Stimulated activated naive CD4-positive, alpha-beta T cell (primary cell): Measurements from ENCODE around the gene APEX1.
"Not testable (repeated sequence)": the region's sequence is repeated elsewhere in the genome, so short reads cannot be mapped to it uniquely, and the experiment has no call there.

Experiments
- DNase-seq, 6 experiments: peaks; one replicate each; lab custom pipeline; 2025; lab: John Stamatoyannopoulos, UW

APEX1 gene

DNA sequence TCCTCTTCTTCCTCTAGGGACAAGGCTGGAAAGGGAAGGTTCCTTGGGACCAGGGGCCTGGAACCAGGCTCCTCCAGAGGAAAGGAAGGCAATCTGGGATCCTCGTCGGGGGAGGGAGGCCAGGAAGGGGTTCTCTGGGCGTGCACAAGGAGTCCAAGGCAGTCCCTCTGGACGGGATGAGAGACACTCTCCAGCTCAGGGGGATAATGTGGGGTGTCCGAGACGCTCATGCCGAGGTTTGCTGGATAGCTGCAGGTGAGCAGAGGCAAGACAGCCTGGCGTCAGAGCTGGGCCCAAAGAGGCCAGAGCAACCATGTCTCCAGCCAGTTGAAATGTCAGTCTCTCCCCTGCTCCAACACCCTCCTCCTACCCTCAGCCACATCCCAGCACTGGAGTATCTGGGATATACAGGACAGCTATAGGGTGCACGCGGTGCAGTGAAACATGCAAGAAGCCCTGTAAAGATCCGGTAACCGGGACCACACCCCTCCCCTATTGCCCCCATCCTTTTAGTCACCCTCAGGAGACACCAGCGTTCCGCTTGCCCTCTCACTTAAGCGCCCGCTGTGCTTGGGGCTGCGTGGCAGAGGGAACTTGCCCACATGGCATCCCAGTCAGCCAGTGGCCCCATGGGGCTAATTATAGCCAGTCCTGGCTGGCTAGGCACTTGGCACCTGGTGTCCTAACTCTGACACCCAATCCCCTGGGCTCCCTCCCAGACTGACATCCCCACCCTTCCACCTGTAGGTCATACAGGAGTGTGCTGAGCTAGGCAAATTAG is 19.3 kb upstream of the APEX1 start, which contains the start of gene KLHL33:
Gene KLHL33 (minus strand): TSS at position 585 of the 781 bp plus-strand sequence. CDS start 355 bp downstream, at position 230.
- DNase-seq = no peak

DNA sequence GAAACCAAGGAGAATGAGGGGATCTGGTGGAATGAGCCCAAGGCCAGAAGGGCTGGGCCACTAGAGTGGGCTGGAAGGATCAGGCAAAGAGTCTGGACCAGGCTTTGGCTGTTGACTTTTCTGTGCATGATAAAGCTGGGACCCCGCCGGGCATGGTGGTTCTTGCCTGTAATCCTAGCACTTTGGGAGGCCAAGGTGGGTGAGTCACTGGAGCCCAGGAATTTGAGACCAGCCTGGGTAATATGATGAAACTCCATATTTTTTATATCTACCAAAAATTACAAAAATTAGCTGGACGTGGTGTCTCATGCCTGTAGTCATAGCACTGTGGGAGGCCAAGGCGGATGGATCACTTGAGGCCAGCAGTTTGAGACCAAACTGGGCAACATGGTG is 18.7 kb upstream of the APEX1 start:
- no peak for DNase-seq

DNA sequence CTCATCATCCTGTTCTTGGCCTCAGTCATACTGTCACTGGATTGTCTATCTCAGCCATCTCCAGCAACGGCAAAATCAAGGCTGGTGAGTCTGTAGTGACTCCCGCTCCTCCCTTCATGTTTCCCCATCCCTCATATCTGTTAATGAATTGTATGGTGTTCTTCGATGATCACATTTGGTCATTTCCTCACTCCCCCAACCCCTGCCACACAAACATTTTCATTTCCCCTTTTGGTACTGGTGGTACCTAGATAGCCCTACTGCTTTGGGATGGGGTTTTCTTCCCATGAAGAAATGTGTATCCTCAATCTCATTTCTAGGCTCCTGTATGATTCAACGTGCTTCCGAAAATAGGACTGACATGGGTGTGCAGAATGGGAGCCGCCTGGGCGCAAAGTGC is 16.4 kb upstream of the APEX1 start:
- no peak for DNase-seq

DNA sequence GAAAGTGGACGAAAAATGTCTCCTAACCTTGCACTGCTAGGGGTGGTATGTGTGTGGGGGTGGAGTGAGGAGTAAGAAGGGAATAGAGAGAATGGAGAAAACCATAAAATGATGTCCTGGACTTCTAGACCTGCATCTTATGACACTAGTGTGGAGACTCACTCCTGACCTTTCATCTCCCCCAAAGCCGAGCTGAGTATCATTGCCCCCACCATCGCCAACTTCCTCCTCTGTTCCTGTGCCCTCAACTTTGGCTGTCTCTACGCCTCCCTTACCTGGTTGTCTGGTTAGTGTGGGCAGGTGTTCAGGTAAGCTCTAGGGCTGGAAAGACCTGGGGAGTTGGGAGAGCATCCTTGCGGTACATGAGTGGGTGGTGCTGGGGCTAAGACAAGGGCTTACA is 14.6 kb upstream of the APEX1 start:
- DNase-seq = no peak

DNA sequence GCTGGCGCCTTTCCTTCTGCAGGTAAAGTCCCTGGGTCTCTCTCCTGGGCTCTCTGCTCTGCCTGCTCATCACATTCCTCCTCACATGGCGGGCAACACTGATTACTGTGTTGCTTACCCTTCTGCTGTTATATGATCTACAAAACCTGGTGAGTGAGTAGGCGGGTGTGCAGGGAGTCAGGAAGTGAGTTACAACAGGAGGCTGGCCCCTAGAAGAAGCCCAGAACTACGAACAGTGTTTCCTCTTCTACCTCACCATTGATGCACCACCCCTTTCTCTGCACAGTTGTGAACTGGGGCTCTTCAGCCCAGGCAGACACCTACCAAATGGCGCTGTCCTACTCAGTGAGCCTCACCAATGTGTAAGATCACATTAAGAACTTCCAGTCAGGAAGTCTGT is 14.1 kb upstream of the APEX1 start:
- DNase-seq = peak in 5 of 6 experiments; percentile 7 to 59 (median 57)

DNA sequence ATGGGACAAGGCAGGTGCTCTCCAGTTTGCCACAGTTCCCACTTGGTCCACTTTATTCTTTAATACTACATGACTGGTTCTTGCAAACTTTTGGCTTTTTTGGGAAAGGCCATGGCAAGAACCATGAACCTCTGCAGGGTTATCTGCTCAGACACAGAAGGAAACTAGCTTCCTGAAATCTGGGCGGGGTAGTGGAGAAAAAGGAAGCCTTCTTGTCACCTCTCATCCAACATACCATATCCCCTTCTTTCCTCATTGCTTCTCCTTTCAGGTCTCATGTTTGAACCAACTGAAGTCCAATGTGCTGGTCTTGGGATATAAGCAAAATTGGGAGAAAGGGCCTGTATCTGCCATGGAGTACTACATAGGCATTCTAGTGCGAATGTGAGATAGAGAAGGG is 13.6 kb upstream of the APEX1 start:
- no peak for DNase-seq

DNA sequence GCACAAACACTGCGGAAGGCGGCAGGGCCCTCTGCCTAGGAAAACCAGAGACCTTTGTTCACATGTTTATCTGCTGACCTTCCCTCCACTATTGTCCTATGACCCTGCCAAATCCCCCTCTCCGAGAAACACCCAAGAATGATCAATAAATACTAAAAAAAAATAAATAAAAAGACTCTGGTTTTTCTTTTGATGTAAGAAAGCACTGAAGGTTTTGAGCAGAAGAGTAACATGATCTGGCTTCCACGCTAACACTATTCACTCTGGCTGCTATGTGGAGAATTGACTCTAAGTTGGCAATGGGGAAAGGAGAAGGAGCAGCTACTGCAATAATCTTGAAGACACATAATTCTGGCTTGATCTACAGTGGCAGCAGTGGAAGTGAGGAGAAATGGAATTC is 11.4 kb upstream of the APEX1 start:
- not testable (repeated sequence) for DNase-seq

DNA sequence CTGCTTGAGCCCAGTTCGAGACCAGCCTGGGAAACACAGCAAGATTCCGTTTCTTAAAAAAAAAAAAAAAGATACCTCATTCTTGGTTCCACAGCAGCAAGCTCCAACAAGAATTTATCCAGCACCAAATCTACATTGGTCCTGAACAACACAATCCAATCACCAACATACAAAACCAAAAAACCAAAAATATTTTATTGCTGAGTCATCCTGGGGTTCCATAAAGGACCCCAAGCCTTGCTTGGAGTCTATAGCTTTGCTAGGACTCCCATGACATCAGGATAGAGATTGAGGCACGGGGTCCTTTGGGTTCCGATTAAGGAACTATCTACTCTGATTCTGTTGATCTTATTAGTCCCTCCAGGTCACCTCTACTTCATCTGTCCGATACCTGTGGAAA is 8.1 kb upstream of the APEX1 start:
- no peak for DNase-seq

DNA sequence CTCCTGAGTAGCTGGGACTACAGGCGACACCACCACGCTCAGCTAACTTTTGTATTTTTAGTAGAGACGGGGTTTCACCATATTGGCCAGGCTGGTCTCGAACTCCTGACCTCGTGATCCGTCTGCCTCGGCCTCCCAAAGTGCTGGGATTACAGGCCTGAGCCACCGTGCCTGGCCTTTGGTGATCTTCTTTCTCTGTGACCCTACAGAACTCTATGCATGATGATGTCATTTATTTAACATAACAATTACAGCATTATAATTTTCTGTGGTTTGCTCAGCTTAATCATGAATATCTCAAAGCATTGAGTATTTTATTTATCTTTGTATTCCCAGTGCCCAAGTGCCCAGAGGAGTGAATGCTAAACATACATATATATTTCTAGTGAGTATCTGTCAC is 2.2 kb upstream of the APEX1 start:
- DNase-seq = not testable (repeated sequence)

DNA sequence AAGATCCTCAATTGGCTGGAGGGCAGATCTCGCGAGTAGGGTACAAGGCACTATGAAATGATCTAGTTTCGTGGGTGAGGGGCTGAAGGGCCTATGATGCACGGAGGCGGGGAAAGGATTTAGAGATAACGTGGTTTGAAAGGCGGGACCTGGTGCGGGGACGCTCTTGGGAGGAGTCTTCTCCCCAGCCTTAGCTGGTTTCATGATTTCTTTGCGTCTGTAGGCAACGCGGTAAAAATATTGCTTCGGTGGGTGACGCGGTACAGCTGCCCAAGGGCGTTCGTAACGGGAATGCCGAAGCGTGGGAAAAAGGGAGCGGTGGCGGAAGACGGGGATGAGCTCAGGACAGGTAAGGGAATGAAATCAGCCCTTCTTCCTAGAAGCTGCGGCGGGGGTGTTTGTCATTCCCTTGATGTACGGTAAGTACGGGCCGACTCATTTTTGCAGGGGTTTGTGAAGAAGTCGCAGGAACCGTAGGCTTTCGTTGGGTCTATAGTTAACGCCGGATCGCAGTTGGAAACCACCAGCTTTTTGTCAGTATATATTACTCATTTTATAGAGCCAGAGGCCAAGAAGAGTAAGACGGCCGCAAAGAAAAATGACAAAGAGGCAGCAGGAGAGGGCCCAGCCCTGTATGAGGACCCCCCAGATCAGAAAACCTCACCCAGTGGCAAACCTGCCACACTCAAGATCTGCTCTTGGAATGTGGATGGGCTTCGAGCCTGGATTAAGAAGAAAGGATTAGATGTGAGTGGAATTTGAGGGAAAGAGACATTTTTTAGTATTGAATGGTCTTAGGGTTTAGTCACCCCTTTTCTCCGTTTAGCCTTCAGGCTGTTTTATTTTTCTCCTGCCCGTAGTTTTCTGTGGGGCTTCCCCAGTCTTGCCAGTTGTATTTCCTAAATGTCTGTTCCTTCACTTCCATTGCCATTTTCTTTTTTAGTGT is 602 bp downstream of the APEX1 start:
- peak in 4 of 6 experiments; percentile 82 to 96 (median 90) for DNase-seq

DNA sequence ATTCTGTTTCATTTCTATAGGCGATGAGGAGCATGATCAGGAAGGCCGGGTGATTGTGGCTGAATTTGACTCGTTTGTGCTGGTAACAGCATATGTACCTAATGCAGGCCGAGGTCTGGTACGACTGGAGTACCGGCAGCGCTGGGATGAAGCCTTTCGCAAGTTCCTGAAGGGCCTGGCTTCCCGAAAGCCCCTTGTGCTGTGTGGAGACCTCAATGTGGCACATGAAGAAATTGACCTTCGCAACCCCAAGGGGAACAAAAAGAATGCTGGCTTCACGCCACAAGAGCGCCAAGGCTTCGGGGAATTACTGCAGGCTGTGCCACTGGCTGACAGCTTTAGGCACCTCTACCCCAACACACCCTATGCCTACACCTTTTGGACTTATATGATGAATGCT is 1.9 kb downstream of the APEX1 start:
- DNase-seq = peak in 1 of 6 experiments; percentile 6

DNA sequence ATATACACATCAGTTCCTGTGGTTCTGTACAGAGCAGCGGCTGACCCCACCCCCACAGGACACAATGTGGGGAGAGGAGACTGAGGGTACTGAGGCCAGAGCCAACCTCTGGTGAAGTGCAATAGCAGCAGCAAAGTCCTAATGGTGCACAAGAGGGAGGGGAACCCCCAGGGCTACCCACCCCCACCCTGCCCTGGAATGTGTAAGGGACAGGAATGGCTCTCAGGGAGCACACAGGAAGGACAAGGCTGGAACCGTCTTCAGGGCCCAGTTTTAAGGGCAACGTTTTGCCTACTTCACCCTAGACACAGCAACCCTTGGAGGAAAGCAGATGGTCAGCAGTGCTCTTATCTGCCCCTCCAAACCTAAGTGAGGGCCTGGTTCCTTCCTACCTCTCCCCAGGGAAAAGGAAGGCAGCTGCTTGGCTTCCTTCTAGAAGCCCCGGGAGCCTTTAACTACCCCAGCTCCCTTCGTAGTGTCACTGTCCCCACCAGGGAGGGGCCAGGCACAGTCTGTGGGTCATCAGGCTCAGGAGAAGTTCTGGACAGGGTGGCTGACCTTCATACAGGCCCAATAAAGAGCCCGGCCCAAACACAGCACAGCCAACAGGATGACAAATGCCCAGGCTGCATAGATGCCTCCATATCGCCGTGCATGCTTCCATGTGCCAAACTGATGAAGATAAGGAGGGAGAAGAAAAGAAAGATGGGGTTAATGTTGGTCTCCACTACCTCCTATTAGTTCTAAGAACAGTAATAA is 3.2 kb downstream of the APEX1 start:
- DNase-seq = no peak

DNA sequence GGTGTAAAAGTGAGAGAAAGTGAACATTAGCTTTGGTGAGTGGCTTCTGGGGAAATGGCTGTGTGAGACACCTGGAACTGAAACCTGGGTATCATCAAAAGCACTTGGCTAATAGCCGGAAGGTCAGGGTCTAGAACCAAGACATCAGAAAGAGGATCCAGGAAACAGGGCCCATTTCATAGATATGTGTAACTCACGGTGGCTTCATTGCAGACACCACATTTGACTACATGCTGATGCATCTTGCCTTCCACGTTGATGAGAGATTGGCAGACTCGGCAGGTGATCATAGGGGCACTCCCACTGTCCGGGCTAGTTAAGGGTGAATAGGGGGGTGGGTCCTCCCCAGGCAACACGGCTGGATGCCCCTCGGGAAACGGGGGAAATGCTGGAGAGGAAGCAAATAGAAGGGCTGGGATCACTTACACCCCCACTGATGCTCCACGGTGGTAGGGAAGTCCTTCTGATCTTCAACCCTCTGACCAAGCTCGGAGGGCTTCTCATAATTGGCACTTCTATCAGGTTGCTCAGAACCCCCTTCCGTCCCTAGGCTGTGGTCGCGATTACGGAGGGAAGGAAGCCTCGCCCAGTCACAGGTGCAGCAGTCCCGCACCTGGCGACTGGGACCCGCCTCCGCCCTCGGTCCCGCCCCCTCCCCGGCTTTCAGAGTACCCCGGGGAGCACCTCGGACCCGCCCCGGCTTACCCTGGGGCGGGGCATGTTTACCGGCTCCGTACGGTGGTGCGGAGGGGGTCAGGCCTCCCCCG is 5.6 kb downstream of the APEX1 start:
- peak in 5 of 6 experiments; percentile 68 to 85 (median 75) for DNase-seq

DNA sequence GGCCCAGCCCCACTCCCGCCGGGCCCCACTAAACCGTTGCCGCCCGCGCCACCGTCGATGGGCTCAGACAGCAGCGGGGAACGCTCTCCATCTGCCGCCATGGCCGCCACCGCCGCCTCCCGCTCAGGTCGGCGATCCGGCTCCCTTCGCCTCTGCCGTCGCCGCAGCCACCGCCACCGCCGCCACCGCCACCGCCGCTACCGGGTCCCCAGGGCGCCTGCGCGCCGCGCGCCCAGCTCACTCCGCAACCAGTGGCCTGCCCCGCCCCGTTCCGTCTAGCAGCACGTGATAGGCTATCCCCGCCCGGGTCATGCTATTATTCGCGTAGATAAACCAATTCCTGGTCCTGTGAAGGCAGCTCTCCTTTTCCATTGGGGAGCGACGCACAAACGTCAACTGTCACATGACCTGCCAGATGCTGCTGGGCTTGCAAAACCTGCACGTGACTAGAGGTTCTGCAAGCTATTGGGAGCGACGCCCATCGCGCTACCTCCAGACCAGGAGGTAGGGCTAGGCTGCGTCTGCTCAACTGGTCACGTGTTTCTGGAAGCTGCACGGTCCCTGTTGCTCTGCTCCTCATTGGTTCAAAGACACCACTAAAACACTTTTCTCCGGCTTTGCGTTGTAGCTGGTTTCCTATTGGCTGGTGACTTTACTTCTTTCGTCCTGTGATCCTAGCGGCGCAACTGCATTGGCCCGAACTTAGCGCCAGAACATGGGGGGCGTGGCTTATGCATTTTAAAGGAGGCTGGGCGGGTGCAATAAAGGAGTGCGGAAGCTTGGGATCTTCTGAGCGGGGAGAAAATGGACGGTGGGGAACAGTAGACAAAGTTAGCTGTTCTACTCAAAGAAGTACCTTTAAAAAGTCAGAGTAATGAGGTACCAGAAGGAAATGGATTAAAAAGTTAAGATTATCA is 6.5 kb downstream of the APEX1 start, which contains the start of gene PIP4P1:
Gene PIP4P1 (minus strand): TSS at position 210 of the 917 bp plus-strand sequence. CDS start 109 bp downstream, at position 101.
- peak; percentile 95 to 99 (median 99) for DNase-seq

DNA sequence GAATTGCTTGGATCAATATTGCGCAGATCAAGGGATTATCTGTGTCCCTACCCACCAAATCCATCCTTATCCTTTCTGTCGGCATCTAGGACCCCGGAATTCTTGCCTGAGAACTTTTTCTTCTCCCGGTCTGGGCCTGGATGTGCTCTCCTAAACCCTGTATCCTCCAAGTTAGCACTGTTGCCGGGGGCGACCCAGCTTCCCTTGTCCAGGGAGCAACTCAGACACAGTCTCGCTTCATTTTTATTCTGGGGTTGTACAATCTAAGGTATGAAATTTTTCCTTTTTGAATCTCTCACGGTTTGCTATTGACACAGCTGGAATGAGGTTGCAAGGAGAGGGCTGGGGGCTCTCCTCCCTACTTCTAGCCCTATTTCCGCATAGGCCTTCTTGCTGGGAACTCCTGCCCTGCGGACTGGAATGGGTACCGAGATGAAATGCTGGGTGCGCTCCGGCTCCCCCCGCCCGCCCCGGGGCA is 13.8 kb downstream of the APEX1 start:
- no peak for DNase-seq

DNA sequence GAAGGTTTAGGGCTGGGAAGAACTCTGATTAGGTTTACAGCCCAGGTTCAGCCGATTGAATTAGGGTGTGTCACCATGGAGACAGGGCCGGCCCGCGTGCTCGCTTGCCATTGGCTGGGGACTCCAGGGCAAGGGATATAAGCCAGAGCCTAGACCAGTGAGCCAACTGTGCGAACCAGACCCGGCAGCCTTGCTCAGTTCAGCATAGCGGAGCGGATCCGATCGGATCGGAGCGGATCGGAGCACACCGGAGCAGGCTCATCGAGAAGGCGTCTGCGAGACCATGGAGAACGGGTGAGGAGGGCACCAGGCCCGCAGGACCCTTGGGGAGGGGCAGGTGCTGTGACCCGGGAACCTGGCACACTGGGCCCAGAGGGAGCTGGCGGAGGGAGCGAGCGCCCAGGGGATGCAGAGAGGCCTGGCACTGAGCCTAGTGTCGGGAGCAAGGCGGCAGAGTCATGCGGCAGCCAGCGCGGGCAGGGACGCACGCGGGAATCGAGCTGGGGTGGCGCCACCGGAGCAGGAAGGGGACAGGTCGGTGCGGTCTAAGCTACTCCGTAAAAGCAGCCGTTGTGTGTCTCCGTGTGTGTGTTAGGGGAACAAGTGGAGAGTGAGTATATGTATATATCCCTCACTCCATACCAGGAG is 14.3 kb downstream of the APEX1 start, which contains the start of gene PNP:
Gene PNP (plus strand): TSS at position 165 of the 648 bp plus-strand sequence. CDS start 119 bp downstream, at position 284.
- peak; percentile 72 to 87 (median 84) for DNase-seq

DNA sequence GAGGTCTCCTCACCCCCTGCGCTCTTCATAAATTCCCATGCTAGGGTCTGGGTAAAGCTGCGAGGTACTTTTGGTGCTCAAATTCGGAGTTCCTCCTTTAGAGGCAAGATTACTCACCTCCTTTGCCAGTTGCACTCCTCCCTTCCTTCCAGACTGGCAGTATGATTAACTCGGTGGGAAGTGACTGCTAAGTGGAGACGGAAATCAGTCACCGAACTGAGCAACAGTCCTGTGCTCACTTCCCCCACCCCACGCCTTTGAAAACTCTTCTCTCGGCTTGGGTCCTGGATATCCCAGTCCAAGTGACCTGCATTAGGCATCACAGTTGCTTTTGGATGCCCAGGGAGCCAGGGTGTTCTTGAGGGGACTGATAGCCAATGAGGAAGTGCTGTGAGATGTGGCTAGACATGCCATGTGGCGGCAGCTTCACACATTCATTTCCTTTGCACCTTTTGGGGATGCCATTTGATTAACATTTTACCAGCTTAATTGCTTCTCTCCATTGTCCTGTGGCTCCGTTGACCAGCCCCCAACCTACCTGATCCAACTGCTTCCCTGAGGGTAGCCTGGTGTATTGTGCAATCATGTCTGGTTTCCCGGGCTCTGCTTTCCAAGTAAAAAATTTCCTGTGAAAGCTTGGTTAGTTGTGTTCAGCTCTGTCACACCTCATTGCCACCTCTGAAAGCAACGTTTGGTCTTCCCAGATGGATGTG is 15.0 kb downstream of the APEX1 start:
- peak; percentile 24 to 64 (median 37) for DNase-seq

DNA sequence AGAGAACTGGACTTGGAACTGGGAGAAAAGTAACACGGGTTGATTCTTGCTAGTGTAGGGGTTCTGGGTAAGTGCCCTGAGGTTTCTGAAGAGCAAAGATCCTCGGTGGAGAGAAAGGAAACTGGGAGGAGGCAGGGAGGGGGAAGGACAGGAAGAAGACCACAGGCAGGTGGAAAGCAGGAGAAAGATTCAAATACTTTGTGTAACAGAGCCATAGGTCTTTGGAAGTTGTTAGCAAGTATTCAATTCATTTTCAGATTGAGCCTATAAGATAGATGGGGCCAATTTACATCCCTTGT is 15.5 kb downstream of the APEX1 start:
- no peak for DNase-seq
